HG03460 (cell line): Measurements from ENCODE around the gene LRRC4B.

Experiments used
- ATAC-seq: cut with Tn5 transposase; IDR thresholded peaks from one replicate; pipeline ENCODE4 v1.9.1; 2021; ENCODE audit not compliant: unreplicated experiment

The LRRC4B gene

DNA sequence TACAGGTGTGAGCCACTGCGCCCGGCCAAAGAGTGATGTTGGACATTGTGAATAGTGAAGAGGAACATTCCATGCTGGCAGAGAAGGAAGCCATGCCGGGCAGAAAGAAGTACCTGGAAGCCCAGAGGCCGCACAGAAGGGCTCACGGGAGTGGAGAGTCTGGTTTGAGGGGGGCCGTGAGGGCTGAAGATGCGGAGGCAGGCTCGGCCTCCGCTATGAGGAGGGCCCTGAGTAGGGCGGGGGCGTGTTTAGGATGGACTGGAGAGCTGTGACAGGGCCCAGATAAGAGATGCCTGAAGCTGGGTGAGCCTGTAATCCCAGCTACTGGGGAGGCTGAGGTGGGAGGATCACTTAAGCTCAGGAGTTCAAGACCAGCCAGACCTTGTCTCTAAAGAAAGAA lies 58.9 kb downstream of the LRRC4B start:
- no peak for ATAC-seq

- no peak for ATAC-seq
These were observed 59.4 kb downstream of the LRRC4B start for GRCh38 chr19:50508843-50509190.

DNA sequence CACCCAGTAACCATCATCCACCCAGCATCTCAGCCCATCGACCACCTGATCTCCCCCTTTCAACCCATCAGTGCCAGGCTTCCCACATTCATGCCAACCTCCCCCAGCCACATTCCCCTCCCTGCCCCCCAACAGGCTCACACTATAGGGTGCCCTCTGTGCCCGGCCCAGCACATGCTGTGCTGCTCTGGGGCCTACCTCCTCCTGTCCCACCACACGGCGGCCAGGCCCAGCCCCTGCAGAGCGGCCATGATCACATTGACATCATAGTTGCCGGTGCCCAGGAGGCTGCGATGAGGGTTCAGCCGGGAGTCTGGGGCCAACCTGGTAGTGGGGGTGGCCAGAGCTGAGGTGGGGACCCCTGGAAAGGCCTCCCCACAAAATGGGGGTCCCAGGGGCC lies 60.9 kb downstream of the LRRC4B start:
- no peak for ATAC-seq

- ATAC-seq, result no peak
These were observed 61.5 kb downstream of the LRRC4B start for GRCh38 chr19:50506700-50507099.

DNA sequence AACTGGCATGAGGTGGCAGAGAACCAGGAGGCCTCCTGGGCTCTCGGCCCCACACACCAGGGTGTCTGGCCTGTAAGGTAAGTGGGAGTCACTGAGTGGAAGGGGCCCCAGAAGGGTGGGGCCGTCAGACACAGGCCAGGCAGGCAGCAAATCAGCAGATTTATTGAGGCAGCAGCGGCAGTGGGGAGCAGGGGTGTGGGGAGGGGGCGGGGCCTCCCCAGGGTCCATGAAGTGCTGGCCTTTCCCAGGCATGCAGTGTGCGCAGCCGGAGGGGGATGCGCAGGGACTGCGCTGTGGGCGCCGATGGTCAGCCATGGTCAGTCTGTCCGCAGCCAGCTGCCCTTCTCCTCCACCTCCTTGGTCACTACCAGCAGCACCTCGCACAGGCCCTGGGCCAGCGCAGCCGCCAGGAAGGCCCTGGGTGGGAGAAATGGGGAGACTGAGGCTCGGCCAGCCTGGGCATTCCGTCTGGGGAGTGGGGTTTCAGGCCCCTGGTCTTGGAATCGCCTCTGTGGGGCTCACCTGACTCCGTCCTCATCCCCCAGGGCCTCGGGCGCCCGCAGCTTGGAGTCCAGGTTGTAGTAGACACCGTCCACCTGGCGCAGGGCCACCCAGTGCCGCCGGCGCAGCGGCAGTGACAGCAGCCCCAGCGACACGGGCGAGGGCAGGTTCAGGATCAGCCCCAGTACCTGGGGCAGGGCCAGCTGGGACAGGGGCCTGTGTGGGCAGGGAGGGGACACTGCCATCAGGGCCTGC lies 62.2 kb downstream of the LRRC4B start:
- no peak for ATAC-seq

GRCh38 chr19:50501568-50502475 lies 66.4 kb downstream of the LRRC4B start:
- no peak for ATAC-seq

GRCh38 chr19:50501186-50501567 lies 67.1 kb downstream of the LRRC4B start:
- ATAC-seq, result no peak

- no peak for ATAC-seq
These were observed 67.5 kb downstream of the LRRC4B start for GRCh38 chr19:50500753-50501151.

- no peak for ATAC-seq
These were observed 68.0 kb downstream of the LRRC4B start for GRCh38 chr19:50500060-50500752.

DNA sequence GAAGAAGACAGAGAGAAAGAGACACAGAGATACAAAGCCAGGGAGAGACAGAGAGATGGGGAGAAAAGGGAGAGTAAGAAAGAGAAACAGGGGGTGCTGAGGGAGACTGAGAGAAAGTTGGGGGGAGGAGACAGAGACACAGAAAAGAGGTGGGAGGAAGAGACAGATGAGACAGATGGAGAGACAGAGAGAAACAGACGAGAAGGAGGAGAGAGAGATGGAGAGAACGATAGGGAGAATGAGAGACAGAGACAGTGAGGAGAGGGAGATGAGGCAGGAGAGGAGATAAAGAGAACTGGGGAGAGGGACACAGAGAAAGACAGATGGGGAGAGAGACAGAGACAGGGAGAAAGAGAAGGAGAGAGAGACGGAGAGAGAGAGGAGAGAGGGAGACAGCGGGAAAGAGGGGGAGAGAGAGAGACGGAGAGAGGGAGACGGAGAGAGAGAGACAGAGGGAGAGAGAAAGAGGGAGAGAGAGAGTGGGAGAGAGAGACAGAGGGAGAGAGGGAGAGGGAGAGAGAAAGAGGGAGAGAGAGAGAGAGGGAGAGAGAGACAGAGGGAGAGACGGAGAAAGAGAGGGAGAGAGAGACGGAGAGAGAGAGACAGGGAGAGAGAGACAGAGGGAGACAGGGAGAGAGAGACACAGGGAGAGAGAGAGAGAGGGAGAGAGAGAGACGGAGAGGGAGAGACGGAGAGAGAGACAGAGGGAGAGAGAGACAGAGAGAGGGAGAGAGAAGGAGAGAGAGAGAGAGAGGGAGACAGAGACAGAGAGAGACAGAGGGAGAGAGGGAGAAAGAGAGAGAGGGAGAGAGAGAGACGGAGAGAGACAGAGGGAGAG lies 69.8 kb downstream of the LRRC4B start:
- ATAC-seq, result no peak

DNA sequence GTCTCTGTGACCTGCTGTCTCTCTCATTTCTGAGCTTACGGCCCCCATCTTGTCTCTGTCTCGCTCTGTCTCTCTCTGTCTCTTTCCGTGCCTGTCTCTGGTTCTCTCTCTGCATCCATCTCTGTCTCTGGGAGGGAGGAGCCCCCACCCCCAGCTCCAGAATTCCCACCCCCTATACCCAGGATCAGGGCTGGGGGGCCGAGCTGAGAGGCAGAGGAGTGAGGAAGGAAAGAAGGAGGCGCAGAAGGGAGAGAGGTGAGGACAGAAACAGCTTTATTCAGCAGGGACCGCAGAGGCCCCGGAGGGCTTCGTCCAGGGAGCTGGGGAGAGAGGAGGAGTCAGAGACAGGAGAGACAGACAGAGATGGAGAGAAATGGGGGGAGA lies 71.2 kb downstream of the LRRC4B start:
- ATAC-seq, result no peak

DNA sequence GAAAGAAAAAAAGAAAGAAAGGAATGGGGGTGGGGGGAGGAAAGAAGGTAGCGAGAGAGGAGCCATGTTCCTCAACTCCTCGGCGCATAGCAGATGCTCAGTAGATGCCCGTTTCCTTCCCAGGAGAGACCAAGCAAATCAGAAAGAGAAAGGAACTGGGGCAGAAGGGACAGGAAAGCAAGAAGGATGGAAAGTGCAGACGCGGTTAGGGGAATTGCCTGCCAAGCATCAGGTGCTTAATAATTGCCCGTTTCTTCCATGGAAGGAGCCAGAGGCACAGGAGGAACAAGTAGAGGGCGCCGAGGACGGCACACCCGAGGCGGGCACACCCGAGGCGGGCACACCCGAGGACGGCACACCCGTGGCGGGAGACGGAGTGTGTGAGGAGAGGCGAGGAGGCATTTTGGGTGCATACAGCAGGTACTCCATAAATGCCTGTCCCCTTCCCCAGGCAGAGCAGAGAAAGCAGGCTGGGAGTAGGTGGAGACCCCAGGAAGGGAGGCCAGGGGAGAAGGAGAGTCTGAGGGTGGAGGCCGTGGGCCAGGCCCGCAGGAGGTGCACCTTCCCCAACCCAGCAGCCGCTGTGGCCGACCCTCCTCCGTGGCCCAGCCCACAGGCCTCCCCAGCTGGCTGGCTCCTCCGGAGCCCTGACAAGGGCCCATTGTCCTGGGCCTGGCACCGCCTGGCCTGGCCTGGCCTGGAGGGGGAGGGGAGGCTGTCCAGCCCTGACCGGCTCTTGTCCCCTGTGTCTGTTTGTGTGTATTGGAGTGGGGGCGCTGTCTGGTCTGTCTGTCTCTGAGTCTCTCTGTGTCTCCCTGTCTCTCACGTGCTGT lies 71.8 kb downstream of the LRRC4B start:
- ATAC-seq, result no peak

DNA sequence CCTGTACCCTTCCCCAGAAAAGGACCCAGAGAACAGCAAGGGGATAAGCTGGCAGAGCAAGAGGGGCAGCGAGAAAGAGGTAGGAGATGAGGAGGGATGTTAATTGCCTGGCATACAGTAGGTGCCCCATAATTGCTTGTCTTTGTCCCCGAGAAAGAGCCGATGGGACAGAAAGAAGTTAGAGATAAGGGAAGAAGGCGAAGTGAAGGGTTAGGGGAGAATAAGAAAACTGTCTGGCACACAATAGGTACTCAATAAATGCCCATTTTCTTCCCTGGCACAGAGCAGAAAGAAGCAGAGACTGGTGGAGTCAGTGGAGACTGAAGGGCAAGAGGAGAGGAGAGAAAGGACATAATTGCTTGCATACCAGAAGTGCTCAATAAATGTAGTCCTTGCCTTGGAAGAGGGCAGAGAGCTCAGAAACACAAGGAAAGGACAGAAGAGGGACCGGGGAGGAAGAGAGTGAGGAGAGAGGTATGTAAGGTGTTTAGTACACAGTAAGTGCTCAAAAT lies 73.2 kb downstream of the LRRC4B start:
- no peak for ATAC-seq

DNA sequence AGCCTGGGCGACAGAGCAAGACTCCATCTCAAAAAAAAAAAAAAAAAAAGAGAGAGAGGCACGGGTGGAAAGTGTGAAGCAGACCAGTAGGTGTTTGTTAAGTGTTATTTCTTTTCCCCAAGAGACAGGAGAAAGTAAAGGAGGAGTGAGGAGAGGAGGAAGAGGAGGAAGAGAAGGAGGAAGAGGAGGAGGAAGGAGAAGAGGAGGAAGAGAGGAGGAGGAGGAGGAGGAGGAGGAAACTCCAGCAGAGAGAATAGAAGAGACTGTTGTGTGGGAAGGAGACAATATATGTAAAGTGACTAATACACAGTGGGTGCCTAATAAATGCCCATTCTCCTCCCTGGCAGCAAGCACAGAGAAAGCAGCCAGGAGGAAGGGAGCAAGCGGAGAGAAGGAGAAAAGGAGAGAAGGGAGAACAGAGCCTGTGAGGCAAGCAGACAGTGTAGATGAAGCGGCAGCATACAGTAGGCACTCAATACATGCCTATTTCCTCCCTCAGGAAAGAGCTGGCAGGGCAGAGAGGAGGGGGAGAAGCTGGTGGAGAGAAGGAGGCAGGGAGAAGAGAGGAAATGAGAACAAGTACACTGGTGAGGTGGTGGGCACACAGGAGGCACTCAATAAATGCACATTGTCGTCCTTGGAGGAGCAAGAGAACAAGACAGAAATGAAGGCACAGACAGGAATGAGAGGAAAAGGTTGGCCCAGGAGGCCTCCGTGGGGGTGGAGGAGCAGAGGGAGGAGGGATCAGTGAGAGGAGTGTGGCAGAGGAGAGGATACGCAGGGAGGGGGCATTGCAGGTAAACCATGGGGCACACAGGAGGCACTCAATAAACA lies 73.8 kb downstream of the LRRC4B start:
- ATAC-seq, result no peak

GRCh38 chr19:50493171-50493570 lies 75.1 kb downstream of the LRRC4B start:
- ATAC-seq, result no peak

- ATAC-seq, result no peak
These were observed 75.8 kb downstream of the LRRC4B start for GRCh38 chr19:50492303-50493052.

DNA sequence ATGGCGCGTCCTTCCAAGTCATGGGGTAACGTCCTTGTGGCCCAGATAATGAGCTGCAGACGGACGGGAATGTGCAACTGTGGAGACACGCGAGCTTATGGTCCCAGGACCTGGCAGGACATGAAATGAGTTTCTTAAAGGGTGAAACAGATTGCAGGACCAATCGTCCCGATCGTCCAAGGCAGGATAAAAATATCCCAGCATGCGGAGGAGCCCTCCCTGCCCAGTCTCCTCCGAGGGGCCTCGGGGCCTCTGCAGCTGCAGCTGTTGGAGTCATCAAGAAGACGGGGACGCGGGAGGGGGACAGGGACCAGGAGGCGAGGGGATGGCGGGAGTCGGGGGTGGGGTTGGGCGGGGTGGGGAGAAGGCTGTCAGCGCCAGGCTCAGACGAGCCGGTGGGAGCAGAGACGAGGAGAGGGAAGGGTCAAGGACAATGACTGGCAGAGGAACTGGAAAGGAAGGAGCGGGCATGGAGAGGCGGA lies 77.2 kb downstream of the LRRC4B start:
- ATAC-seq, result no peak

GRCh38 chr19:50490411-50490811 lies 77.8 kb downstream of the LRRC4B start:
- no peak for ATAC-seq
